Suprapubic skin (tissue), 4 donors: ENCODE results near the gene MED15. TPM values are rescaled to one million over a fixed set of nuclear protein-coding genes. Genes with fewer than 3 reads are reported as not detected.

Source experiments
- DNase-seq, 2 donors: peaks; one replicate each; pipeline ENCODE4 v3.0.0-alpha.2; 2019; ENCODE audit warnings: low spot score in 2 of 2
- H3K27ac ChIP-seq: fragments of 200-600 bp; sonication (generic); one replicate; pipeline ENCODE4 v1.5.1; 2019
- H3K27me3 ChIP-seq: fragments of 200-600 bp; sonication (generic); one replicate; pipeline ENCODE4 v1.5.1; 2019
- H3K36me3 ChIP-seq: fragments of 200-600 bp; sonication (generic); one replicate; pipeline ENCODE4 v1.5.1; 2019
- H3K4me1 ChIP-seq: fragments of 200-600 bp; sonication (generic); one replicate; pipeline ENCODE4 v1.5.1; 2019
- H3K4me3 ChIP-seq: fragments of 200-600 bp; sonication (generic); one replicate; pipeline ENCODE4 v1.5.1; 2019; ENCODE audit warnings: mild to moderate bottlenecking
- H3K9me3 ChIP-seq: fragments of 200-600 bp; sonication (generic); one replicate; pipeline ENCODE4 v1.5.1; 2019
- EP300 ChIP-seq: sonication (generic); formaldehyde crosslinking; IDR thresholded peaks from one replicate; pipeline ENCODE4 v1.6.1; 2017; ENCODE audit warnings: antibody characterized with exemption
- POLR2A ChIP-seq, 2 donors: fragments of 450-650 bp; IDR thresholded peaks; one replicate each; pipeline ENCODE4 v1.6.1; 2017; ENCODE audit warnings: antibody characterized with exemption in 2 of 2, mild to moderate bottlenecking in 2 of 2, moderate library complexity in 2 of 2
- POLR2AphosphoS5 ChIP-seq, 3 donors: sonication (generic); formaldehyde crosslinking; IDR thresholded peaks; one replicate each; pipeline ENCODE4 v1.6.1; 2017; ENCODE audit warnings: antibody characterized with exemption in 3 of 3
- WGBS: methylation state at CpG from one replicate; pipeline ENCODE4 v1.1.5; 2018; 5-methylcytosine and 5-hydroxymethylcytosine counted together
- total RNA-seq, 4 donors: library from RNA; depleted of rRNA; stranded (reverse); fragments of >200 nt; gene quantifications; one replicate each; pipeline ENCODE4 v1.1.0, GENCODE V29; 2016
- TF ChIP-seq, protein P1 (sequence below), 2 donors: fragments of 200-600 bp in 1 of 2; fragments of 450-650 bp in 1 of 2; sonication (generic) in 1 of 2; IDR thresholded peaks; one replicate each; pipeline ENCODE4 v1.5.1; 2016 to 2019; ENCODE audit warnings: antibody characterized with exemption in 2 of 2, mild to moderate bottlenecking in 1 of 2, moderate library complexity in 1 of 2

Gene MED15
- total RNA-seq, 4 donors from 2014 or later, result 59.8 to 163 (median 70.8) TPM

DNA sequence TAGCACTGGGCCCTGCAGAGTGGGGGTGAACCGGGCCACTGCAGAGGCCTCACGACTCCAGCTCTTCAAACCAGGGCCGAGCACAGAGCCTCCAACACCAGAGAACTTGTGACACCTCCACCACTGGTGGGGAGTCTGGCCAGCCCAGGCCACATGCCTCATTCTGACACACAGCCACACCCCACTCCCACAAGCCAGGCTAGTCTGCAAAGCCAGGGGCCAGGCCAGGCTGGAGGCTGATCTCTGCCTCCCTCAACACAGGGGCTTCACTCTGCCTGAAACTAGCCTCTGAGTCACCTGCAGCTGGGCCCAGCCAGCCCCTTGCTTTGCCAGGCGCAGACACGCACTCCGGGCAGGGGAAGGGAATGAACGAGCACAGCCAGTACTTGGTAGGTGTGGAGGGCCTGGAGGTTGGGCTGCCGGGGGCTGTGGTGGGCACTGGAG is 102.9 kb downstream of the MED15 start:
- no peak overlapping the region for H3K27ac ChIP-seq
- H3K4me3 ChIP-seq, result no peak overlapping the region
- TF ChIP-seq POLR2AphosphoS5 (IDR thresholded peaks at IDR 0.05), result no peak
- TF ChIP-seq, protein P1, sequence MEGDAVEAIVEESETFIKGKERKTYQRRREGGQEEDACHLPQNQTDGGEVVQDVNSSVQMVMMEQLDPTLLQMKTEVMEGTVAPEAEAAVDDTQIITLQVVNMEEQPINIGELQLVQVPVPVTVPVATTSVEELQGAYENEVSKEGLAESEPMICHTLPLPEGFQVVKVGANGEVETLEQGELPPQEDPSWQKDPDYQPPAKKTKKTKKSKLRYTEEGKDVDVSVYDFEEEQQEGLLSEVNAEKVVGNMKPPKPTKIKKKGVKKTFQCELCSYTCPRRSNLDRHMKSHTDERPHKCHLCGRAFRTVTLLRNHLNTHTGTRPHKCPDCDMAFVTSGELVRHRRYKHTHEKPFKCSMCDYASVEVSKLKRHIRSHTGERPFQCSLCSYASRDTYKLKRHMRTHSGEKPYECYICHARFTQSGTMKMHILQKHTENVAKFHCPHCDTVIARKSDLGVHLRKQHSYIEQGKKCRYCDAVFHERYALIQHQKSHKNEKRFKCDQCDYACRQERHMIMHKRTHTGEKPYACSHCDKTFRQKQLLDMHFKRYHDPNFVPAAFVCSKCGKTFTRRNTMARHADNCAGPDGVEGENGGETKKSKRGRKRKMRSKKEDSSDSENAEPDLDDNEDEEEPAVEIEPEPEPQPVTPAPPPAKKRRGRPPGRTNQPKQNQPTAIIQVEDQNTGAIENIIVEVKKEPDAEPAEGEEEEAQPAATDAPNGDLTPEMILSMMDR (IDR thresholded peaks at IDR 0.05), result no peak
- TF ChIP-seq EP300, result no peak
- no peak for TF ChIP-seq POLR2A (IDR thresholded peaks at IDR 0.05)
- H3K36me3 ChIP-seq, result no peaks in the 10 kb centered on the region
- H3K4me1 ChIP-seq, result peaks cover 16% of the 10 kb centered on the region
- no peaks in the 10 kb centered on the region for H3K9me3 ChIP-seq
- no peaks in the 10 kb centered on the region for H3K27me3 ChIP-seq
- DNase-seq, result no peak
- WGBS, result 81% methylated on average over 8 of the region's 8 CpGs

DNA sequence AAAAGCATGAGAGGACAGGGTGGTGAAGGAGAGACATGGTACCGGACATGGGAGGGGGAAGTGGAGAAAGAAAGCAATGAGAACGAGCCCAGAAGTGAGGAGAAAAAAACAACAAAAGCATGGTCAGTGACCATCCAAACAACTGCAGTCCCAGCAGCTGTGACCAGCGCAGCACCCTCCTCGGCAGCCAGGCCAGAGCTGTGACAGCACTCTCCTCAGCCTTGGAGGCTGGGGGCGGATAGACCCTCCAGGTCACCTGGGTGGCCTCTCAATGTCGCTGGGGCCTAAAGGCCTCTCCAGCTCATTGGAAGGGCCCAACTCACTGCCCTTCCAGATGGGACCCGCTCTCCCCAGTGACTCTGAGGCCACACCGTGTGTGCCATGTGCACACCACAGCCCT is 103.3 kb downstream of the MED15 start:
- Histone ChIP-seq H3K36me3 (no peaks in the 10 kb centered on the region), H3K4me3 (no peak overlapping the region), H3K27me3 (no peaks in the 10 kb centered on the region), H3K9me3 (no peaks in the 10 kb centered on the region), H3K27ac (no peak overlapping the region), H3K4me1 (peaks cover 17% of the 10 kb centered on the region)
- TF ChIP-seq POLR2AphosphoS5 (IDR thresholded peaks at IDR 0.05), result no peak
- TF ChIP-seq, protein P1 (IDR thresholded peaks at IDR 0.05), result no peak
- no peak for TF ChIP-seq POLR2A (IDR thresholded peaks at IDR 0.05)
- no peak for TF ChIP-seq EP300
- 86% methylated on average over 5 of the region's 8 CpGs for WGBS
- no peak for DNase-seq

DNA sequence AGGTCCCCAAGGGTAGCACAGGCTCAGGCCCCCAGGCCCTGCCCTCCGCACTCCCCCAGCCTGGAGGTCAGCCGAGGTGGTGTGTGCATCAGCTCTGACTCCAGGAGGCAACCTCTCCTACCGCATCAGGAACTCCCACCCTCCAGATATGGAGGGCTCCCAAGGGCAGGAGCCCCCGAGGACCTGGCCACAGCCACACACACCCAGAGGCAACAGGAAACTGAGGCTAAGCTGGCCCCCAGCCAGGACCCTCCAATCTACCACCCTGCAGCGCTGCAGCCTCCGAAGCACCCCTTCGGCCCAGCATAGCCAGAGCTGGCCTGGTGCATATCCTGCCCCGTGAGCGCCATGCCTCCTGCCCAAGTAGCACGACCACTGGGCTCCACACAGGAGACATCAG is 104.0 kb downstream of the MED15 start:
- 100% methylated on average over 1 of the region's 10 CpGs for whole genome bisulfite sequencing
- H3K4me3 ChIP-seq, result no peak overlapping the region
- TF ChIP-seq, protein P1 (IDR thresholded peaks at IDR 0.05), result no peak
- no peak for TF ChIP-seq POLR2A (IDR thresholded peaks at IDR 0.05)
- TF ChIP-seq POLR2AphosphoS5 (IDR thresholded peaks at IDR 0.05), result no peak
- TF ChIP-seq EP300, result no peak

DNA sequence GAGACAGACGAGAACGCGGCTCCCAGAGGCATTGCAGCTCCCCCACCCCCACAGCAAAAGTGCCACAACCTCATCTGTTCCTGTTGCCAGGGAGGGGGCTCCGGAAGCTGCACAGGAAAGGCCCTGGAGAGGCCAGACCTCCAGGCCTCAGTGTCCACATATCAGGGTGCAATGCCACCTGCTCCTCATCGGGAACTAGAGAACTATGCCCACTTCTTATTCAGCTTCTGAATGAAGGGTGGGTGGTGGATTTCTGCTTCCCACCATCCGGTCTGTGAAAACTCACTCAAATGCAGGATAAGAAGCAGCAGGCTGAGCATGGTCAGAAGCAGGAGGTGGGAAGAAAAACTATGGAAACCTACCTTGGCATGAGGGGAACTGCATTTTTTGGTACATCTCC is 105.9 kb downstream of the MED15 start:
- 97% methylated on average over 6 of the region's 6 CpGs for WGBS
- Histone ChIP-seq H3K27me3 (no peaks in the 10 kb centered on the region), H3K4me3 (no peak overlapping the region), H3K9me3 (no peaks in the 10 kb centered on the region), H3K36me3 (no peaks in the 10 kb centered on the region), H3K27ac (no peak overlapping the region), H3K4me1 (peaks cover 2% of the 10 kb centered on the region)
- DNase-seq, result no peak
- TF ChIP-seq EP300 (no peak), POLR2A (IDR thresholded peaks at IDR 0.05) (no peak), POLR2AphosphoS5 (IDR thresholded peaks at IDR 0.05) (no peak)
- TF ChIP-seq, protein P1 (IDR thresholded peaks at IDR 0.05), result no peak

More for the DNA sequence above, 104.0 kb downstream of the MED15 start:
- Histone ChIP-seq H3K27me3 (no peaks in the 10 kb centered on the region), H3K36me3 (no peaks in the 10 kb centered on the region), H3K27ac (no peak overlapping the region), H3K9me3 (no peaks in the 10 kb centered on the region), H3K4me1 (peaks cover 13% of the 10 kb centered on the region)
- no peak for DNase-seq

DNA sequence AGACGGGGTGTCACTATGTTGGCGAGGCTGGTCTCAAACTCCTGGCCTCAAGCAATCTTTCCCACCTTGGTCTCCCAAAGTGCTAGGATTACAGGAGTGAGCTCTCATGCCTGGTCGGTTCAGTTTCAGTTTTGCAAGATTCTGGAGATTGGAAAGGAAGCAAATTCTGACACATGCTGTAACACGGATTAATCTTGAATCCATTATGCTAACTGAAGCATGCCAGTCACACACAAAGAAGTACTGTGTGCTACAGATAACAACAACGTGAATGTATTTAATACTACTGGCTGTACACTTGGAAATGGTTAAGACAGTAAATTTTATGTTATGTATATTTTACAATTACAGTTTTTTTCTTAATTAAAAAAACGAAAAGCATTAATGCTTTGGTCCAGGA is 107.6 kb downstream of the MED15 start:
- H3K4me1 ChIP-seq, result peaks cover 2% of the 10 kb centered on the region
- H3K27me3 ChIP-seq, result no peaks in the 10 kb centered on the region
- TF ChIP-seq EP300 (no peak), POLR2AphosphoS5 (IDR thresholded peaks at IDR 0.05) (no peak), POLR2A (IDR thresholded peaks at IDR 0.05) (no peak)
- TF ChIP-seq, protein P1 (IDR thresholded peaks at IDR 0.05), result no peak
- WGBS, result 20% methylated on average over 6 of the region's 6 CpGs
- H3K9me3 ChIP-seq, result no peaks in the 10 kb centered on the region
- no peaks in the 10 kb centered on the region for H3K36me3 ChIP-seq
- H3K4me3 ChIP-seq, result peak overlapping the region; percentile 14
- DNase-seq, result no peak
- H3K27ac ChIP-seq, result no peak overlapping the region
